Jurkat, Clone E6-1 (cell line): ENCODE results near the gene JPH2.
"Not testable (repeated sequence)": the region's sequence is repeated elsewhere in the genome, so short reads cannot be mapped to it uniquely, and the experiment has no call there.

Source experiments
- DNase-seq: peaks from one replicate; pipeline ENCODE4 v3.0.0-alpha.2; 2011; ENCODE audit warnings: low read depth, low spot score
- H3K4me3 ChIP-seq: 2 replicates; pipeline ENCODE4 v1.5.1; 2011; ENCODE audit warnings: mild to moderate bottlenecking, low read length, control low read depth, moderate library complexity

JPH2 gene

GRCh38 chr20:44135417-44136204 is 51.4 kb downstream of the JPH2 start:
- H3K4me3 ChIP-seq = no peak overlapping the region
- no peak for DNase-seq

DNA sequence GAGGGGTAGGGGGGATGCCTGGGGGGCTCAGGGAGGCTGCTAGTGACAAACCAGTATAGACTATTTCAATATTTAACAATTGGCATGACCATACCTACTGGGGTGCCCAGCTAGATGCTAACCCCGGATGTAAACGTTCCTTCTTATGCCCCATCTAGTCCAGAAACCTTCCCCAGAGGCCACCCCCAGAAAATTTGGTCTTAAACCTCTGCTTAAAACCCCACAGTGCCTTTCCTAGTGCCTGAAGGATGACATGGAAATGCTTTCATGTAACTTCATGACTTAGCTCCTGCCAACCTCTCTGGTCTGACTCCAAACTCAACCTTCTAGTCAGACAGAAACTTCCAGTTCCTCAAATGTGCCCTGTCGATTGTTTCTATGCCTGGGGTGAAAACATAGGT is 52.0 kb downstream of the JPH2 start:
- DNase-seq = peak; percentile 12
- H3K4me3 ChIP-seq = no peak overlapping the region

DNA sequence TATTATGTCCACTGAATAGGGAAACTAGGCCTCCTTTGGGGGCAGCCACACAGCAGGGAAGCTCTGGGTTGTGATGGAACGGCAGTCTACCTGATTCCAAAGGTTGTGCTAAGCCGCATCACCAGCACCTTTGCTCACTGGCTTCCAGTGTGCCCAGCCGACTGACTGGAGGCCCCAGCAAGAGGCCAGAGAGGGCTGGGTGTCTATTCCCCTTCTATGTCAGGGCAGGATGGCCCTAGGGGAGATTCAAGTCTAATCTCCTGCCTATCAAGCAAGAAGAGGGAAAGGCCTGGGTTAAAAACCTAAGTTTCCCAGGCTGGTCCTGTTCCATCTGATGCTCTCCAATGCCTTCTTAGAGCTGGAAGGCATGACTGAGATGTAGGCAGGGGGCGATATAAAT is 53.6 kb downstream of the JPH2 start:
- H3K4me3 ChIP-seq = no peak overlapping the region
- no peak for DNase-seq

- H3K4me3 ChIP-seq = no peak overlapping the region
- DNase-seq = no peak
Measured at GRCh38 chr20:44131704-44132103, 55.3 kb downstream of the JPH2 start.

GRCh38 chr20:44129911-44130718 is 56.9 kb downstream of the JPH2 start:
- no peak overlapping the region for H3K4me3 ChIP-seq
- DNase-seq = no peak

GRCh38 chr20:44129300-44129699 is 57.7 kb downstream of the JPH2 start:
- DNase-seq, H3K4me3 ChIP-seq: not testable (repeated sequence)

DNA sequence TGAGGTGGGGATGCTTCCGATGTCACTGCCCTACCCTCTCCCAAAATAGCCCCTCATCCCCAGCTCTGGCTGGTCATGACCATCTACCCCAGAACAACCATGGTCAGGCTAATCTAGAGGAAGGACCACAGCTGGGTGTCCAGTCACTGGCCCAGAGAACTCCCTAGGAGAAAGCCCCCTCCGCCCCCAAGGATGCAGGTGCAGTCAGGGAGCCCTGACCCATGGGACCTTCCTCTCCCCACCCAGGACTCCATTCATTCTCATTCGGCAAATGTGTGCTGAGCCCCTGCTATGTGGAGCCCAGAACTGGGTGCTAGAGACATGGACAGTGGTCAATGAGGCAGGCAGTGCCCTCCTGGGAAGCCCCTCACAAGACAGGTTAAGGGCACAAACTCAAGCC is 60.5 kb downstream of the JPH2 start:
- no peak overlapping the region for H3K4me3 ChIP-seq
- DNase-seq = no peak

DNA sequence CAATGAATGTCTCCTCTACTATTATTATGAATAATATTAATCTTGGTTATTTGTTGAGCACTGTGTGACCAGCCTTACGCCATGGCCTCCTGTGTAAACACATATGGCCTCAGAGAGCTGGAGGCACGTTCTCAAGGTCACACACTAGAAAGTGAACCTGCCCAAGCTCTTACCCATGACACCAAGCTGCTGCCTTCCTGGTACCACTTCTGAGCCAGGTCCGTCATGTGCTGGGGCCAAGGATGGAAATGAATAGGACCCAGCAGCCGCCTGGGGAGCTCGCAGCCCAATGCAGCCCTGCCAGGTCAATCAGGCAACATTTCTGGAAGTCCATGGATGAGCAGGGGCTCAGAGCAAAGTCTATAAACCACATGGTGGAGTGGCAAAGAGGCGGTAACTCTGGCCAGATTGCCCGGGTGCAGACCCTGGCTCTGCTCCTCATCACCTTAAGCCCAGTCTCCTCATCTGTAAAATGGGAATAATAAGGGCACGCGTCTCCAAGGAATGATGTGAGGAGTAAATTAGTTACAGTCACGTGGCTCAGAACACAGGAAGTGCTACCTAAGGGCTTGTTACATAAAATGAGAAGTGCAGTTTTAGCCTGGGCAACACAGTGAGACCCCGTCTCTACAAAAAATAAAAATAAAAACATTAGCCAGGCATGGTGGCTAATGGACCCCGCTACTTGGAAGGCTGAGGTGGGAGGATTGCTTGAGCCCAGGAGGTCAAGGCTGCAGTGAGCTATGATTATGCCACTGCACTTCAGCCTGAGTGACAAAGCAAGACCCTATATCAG is 61.5 kb downstream of the JPH2 start:
- H3K4me3 ChIP-seq = no peak overlapping the region
- DNase-seq = no peak

- no peak for DNase-seq
- H3K4me3 ChIP-seq = no peak overlapping the region
Measured at GRCh38 chr20:44123874-44124535, 63.0 kb downstream of the JPH2 start.

DNA sequence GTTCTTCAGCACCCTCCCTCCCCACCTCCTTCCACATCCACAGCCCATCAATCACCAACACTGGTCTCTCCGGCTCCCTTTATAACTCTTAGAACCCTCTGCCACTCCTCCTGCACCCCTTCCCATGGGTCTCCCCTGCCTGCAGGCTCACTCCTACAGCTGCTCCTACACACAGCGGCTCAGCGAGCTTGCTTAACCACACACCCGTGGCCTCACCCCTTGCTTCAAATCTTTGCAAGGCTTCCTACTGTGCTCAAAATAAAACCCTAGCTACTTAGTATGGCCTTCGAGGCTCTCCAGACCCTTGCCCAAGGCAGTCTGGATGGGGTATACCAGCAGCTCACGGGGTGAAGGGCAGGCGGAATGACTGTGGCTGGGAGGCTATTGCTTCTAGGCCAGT is 63.7 kb downstream of the JPH2 start:
- no peak overlapping the region for H3K4me3 ChIP-seq
- DNase-seq = no peak

- no peak for DNase-seq
- H3K4me3 ChIP-seq = no peak overlapping the region
Measured at GRCh38 chr20:44120676-44121425, 66.1 kb downstream of the JPH2 start.

DNA sequence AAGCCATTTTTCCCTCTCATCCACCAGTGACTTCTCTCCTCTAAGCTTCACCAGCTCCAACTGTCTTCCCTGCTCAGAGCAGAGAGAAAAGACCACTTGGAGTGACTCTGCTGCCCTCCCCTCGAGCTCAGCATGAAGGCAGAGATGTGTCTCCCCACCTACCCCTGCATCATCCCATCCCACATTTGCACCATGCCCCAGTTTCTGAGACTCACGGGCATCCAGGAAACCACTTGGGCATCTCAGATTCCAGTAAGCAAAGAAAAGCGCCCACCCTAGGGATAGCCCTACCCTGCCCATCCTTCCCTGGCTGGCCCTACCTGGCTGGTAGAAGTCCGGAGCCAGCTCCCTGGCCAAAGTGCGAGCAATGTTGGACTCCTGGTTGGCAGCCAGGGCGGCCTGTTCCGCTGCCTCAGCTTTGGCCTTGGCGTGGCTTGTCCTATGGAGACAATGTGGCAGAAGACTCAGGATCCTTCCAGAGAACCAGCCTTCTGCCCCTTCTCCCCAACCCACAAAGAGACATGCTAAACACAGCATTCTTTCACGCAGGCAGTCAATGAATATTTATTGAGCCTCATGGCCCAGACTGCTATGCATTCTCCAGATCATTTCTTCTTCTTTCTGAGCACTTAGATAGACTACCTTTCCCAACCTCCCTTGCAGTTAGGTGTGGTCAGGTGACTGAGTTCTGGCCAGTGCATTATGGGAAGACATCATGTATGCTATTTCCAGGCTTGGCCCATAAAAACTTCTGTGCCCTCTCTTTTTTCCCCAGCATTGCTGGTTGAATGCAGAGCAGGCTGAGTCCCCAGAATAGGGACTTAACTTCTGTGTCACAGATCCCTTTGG is 68.6 kb downstream of the JPH2 start:
- no peak overlapping the region for H3K4me3 ChIP-seq
- no peak for DNase-seq

GRCh38 chr20:44117296-44118184 is 69.4 kb downstream of the JPH2 start:
- H3K4me3 ChIP-seq = no peak overlapping the region
- DNase-seq = peak; percentile 21

DNA sequence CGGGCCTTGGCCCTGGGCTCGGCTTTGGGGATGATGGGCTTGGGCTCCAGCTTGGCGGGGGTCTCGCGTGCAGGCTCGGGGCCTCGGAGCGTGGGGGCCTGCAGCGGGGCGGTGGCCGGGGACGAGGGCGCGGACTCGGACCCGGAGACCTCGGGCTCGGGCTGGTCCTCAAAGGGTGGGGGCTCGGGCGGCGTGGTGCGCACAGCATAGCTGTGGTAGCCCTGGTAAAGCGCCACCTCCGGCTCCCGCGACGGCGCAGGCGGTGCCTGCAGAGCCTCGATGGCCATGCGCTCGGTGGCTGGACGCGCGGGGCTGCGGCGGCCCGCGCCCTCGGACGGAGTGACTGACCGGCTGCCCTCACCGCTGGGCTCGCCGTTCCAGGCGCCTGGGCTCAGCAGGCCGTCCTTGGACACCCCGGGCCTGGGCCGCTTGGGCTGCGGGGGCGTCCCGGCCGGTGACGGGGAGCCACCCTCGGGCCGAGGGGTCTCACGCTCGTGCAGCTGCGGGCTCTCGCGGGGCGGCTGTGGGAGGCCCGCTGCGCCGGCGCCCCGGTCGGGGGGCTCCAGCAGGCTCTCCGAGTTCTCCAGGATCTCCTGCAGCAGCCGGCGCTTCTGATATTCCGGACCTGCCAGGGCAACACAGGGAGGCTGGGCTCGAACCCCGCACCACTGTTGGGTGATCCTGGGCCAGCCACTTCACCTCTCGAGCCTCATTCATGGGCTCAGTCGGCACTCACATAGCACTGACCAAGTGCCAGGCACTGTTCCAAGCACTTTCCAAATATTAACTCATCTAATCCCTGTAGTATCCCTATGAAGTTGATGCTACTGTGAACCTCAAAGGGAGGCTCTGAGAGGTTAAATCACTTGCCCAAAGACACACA is 71.0 kb downstream of the JPH2 start:
- no peak for DNase-seq
- no peak overlapping the region for H3K4me3 ChIP-seq

GRCh38 chr20:44115181-44115580 is 71.8 kb downstream of the JPH2 start:
- DNase-seq = no peak
- H3K4me3 ChIP-seq = no peak overlapping the region
